WERI-Rb-1 (cell line): ENCODE measurements around the gene FAM184B.

Source experiments
- DNase-seq: peaks from one replicate; pipeline ENCODE4 v3.0.0-alpha.2; 2020
- H3K27ac ChIP-seq: fragments of 250-450 bp; sonication (Bioruptor Pico); 2 replicates; pipeline ENCODE4 v1.5.1; 2020; ENCODE audit warnings: mild to moderate bottlenecking, moderate library complexity
- H3K27me3 ChIP-seq: fragments of 250-450 bp; sonication (Bioruptor Pico); 2 replicates; pipeline ENCODE4 v1.5.1; 2021; ENCODE audit warnings: mild to moderate bottlenecking, low read depth, moderate library complexity; ENCODE audit not compliant: insufficient read depth, severe bottlenecking
- H3K36me3 ChIP-seq: fragments of 250-450 bp; sonication (Bioruptor Pico); 2 replicates; pipeline ENCODE4 v1.5.1; 2020; ENCODE audit warnings: mild to moderate bottlenecking, moderate library complexity
- H3K4me3 ChIP-seq: 2 replicates; pipeline ENCODE4 v1.5.1; 2011; ENCODE audit warnings: low read depth, mild to moderate bottlenecking, control low read depth, low read length
- H3K9me3 ChIP-seq: fragments of 250-450 bp; sonication (Bioruptor Pico); 2 replicates; pipeline ENCODE4 v1.5.1; 2021; ENCODE audit warnings: mild to moderate bottlenecking, moderate library complexity; ENCODE audit not compliant: severe bottlenecking
- CTCF ChIP-seq: IDR thresholded peaks from 2 replicates; pipeline ENCODE4 v1.5.1; 2011; ENCODE audit warnings: low read depth, mild to moderate bottlenecking, control low read depth, inconsistent platforms, low read length

FAM184B gene

GRCh38 chr4:17705107-17705506 lies 76.3 kb downstream of the FAM184B start:
- no peak overlapping the region for H3K4me3 ChIP-seq
- H3K27me3 ChIP-seq, result no peaks in the 10 kb centered on the region
- H3K36me3 ChIP-seq, result no peaks in the 10 kb centered on the region
- no peaks in the 10 kb centered on the region for H3K9me3 ChIP-seq
- no peak for DNase-seq
- H3K27ac ChIP-seq, result no peak overlapping the region
- TF ChIP-seq CTCF, result no peak

DNA sequence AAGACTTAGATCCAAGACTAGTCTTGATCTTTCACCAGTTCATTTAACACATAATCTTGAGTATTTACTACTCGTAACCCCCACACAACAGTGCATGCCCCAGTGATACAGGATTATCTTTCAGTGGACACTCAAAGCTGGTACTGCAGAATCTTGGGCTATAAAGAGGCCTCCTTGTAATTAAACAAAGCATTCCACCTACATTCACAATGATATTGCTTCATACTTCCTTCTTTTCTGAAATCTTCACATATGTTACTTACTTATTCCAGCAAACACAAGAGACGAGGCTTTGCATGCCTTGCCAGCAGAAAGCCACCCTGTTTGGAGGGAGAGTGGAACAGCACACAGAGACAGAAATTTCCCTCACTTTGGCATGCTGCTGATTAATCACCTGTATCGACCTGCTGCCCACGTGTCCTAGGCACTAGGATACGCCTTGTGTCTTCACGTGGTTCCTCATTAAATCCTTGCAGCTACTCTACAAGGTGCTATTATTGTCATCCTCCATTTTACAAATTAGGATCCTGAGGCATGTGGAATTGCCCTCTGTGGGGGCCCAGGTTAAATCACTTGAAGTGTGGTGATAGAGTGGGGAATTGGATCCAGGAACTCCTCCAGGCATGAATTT lies 77.3 kb downstream of the FAM184B start:
- Histone ChIP-seq H3K27ac (peak overlapping the region; percentile 25), H3K4me3 (no peak overlapping the region), H3K27me3 (no peaks in the 10 kb centered on the region), H3K9me3 (no peaks in the 10 kb centered on the region), H3K36me3 (no peaks in the 10 kb centered on the region)
- no peak for DNase-seq
- TF ChIP-seq CTCF, result no peak

DNA sequence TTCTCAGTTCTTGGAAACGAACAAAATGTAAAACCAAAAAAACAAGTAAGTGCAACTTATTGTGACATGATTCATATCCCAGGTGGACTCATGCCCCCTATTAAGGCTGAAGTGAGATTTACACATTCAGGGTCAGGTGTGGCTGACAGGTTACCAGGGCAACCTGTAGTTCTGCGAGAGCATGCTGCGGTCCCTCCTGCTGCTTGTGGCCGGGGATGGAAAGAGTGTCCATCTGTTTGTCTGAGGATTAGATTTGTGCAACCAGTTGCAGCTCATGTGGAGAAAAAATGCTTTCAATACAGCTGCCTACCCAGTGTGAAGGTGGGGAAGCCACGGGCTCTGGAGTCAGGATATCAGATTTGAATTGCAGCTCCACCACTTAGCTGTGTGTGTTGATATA lies 78.8 kb downstream of the FAM184B start:
- no peaks in the 10 kb centered on the region for H3K36me3 ChIP-seq
- no peak overlapping the region for H3K4me3 ChIP-seq
- H3K27ac ChIP-seq, result peak overlapping the region; percentile 51
- H3K9me3 ChIP-seq, result no peaks in the 10 kb centered on the region
- no peak for TF ChIP-seq CTCF
- peak; percentile 84 for DNase-seq
- no peaks in the 10 kb centered on the region for H3K27me3 ChIP-seq

- H3K9me3 ChIP-seq, result no peaks in the 10 kb centered on the region
- H3K36me3 ChIP-seq, result no peaks in the 10 kb centered on the region
- no peak for TF ChIP-seq CTCF
- H3K4me3 ChIP-seq, result no peak overlapping the region
- DNase-seq, result no peak
- no peaks in the 10 kb centered on the region for H3K27me3 ChIP-seq
- peak overlapping the region; percentile 51 for H3K27ac ChIP-seq
Measured at GRCh38 chr4:17701882-17702281, 79.5 kb downstream of the FAM184B start.

DNA sequence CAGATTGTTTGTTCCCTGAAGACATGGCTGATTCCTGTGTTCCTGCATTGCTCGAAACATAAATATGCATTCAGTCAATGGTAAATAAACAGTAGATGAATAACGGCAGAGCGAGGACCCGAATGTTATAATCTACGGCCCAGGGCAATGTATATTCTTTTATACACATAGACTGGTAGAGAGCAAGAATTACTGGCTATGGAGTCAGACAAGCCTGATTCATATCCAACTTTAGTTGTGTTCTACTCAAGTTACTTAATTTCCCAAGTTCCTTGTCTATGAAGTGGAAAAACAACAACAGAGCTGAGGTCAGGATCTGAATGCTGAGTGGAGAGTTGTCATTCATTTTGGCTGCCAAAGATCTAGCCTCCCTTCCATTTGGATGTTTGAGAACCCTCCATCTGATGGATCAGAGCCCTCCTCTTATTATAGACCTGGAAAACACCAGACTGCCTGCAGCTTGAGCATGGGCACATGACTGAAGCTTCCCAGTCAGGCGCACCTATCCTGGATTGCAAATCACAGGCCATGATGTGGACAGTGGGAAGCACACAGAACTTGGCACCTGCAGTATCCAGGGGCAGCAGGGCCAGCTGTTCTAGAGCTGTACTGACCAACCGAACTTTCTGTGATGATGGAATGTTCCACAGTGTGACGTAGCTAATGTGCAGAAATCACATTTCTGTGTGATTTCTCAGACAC lies 80.1 kb downstream of the FAM184B start:
- Histone ChIP-seq H3K27me3 (no peaks in the 10 kb centered on the region), H3K9me3 (no peaks in the 10 kb centered on the region), H3K27ac (no peak overlapping the region), H3K36me3 (no peaks in the 10 kb centered on the region), H3K4me3 (no peak overlapping the region)
- no peak for TF ChIP-seq CTCF
- DNase-seq, result no peak
